ENCODE results near the gene NOL4.

DNA sequence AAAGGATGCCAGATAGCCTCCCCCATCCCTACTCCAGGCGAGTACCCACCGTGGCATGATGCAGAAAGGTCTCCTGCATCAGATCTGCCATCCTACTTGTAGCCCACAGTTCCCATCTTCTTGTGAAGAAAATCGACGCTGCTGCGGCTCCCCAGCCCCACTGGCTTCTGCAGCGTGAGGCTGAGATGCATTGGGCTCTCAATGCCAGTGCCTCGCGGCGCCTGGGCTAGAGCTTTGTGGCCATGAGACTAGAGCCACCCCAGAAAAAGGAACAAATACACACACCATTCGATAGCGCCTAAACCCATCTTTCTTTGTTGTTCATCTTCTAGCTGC, 2.8 kb downstream of the NOL4 start:
- TF ChIP-seq, protein P1, sequence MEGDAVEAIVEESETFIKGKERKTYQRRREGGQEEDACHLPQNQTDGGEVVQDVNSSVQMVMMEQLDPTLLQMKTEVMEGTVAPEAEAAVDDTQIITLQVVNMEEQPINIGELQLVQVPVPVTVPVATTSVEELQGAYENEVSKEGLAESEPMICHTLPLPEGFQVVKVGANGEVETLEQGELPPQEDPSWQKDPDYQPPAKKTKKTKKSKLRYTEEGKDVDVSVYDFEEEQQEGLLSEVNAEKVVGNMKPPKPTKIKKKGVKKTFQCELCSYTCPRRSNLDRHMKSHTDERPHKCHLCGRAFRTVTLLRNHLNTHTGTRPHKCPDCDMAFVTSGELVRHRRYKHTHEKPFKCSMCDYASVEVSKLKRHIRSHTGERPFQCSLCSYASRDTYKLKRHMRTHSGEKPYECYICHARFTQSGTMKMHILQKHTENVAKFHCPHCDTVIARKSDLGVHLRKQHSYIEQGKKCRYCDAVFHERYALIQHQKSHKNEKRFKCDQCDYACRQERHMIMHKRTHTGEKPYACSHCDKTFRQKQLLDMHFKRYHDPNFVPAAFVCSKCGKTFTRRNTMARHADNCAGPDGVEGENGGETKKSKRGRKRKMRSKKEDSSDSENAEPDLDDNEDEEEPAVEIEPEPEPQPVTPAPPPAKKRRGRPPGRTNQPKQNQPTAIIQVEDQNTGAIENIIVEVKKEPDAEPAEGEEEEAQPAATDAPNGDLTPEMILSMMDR (conservative IDR thresholded peaks at IDR 0.05): no peak
- TF ChIP-seq EZH2 (IDR thresholded peaks at IDR 0.05; ENCODE audit: low read depth): no peak
